K562 (cell line): ENCODE results near the gene PPOX. TPM values are rescaled to one million over a fixed set of nuclear protein-coding genes. Genes with fewer than 3 reads are reported as not detected.
A peak's percentile ranks its signal among the peaks of the same experiment; 100 is the strongest.

Experiments
- BRD4 ChIP-seq: fragments of 200-600 bp; sonication (generic); IDR thresholded peaks from 2 replicates; pipeline ENCODE4 v1.6.1; 2017; ENCODE audit warnings: inconsistent platforms
- ETS2 ChIP-seq: IDR thresholded peaks from 2 replicates; pipeline ENCODE4 v1.6.1; 2016; ENCODE audit warnings: borderline replicate concordance, missing genetic modification characterization, mild to moderate bottlenecking, moderate library complexity, missing compliant biosample characterization; ENCODE audit not compliant: poor library complexity, severe bottlenecking
- ETV5 ChIP-seq: sonication (generic); formaldehyde crosslinking; IDR thresholded peaks from 2 replicates; pipeline ENCODE4 v1.4.0; 2020; ENCODE audit warnings: low read depth, mild to moderate bottlenecking, missing genetic modification reagents
- FOXA3 ChIP-seq, 2 experiments: fragments of 450-650 bp in 1 of 2; sonication (generic) in 1 of 2; formaldehyde crosslinking; IDR thresholded peaks in 1 of 2; conservative IDR thresholded peaks in 1 of 2; 2 replicates each; pipeline versions ENCODE4 v1.4.0 to v1.8.0; 2020 to 2022; ENCODE audit warnings: mild to moderate bottlenecking in 2 of 2, missing genetic modification reagents in 1 of 2
- GATAD2B ChIP-seq: fragments of 450-650 bp; IDR thresholded peaks from 2 replicates; pipeline ENCODE4 v1.6.1; 2017; ENCODE audit warnings: mild to moderate bottlenecking, borderline replicate concordance
- HDAC3 ChIP-seq: fragments of 450-650 bp; IDR thresholded peaks from 2 replicates; pipeline ENCODE4 v1.6.1; 2018; ENCODE audit warnings: borderline replicate concordance, mild to moderate bottlenecking, moderate library complexity; ENCODE audit not compliant: partially characterized antibody
- MAFK ChIP-seq: IDR thresholded peaks from 2 replicates; pipeline ENCODE4 v1.6.1; 2011; ENCODE audit warnings: low read length, improper control_type of control experiment
- MCM2 ChIP-seq: fragments of 450-650 bp; IDR thresholded peaks from 2 replicates; pipeline ENCODE4 v1.6.1; 2017; ENCODE audit warnings: low read depth, mild to moderate bottlenecking
- MCM5 ChIP-seq: fragments of 450-650 bp; IDR thresholded peaks from 2 replicates; pipeline ENCODE4 v1.6.1; 2016; ENCODE audit warnings: low read depth
- MEF2A ChIP-seq: IDR thresholded peaks from 2 replicates; pipeline ENCODE4 v1.6.1; 2011; ENCODE audit warnings: low read depth, mild to moderate bottlenecking, low read length, moderate library complexity; ENCODE audit not compliant: control insufficient read depth
- MTA1 ChIP-seq: fragments of 450-650 bp; IDR thresholded peaks from 2 replicates; pipeline ENCODE4 v1.6.1; 2017; ENCODE audit warnings: borderline replicate concordance
- NCOA4 ChIP-seq: fragments of 450-650 bp; IDR thresholded peaks from 2 replicates; pipeline ENCODE4 v1.6.1; 2018; ENCODE audit warnings: mild to moderate bottlenecking; ENCODE audit not compliant: partially characterized antibody
- NFIX ChIP-seq: fragments of 250-450 bp; sonication (Bioruptor Pico); IDR thresholded peaks from 2 replicates; pipeline ENCODE4 v1.4.0; 2020; ENCODE audit warnings: low read depth, mild to moderate bottlenecking, moderate library complexity
- PCBP1 ChIP-seq: fragments of 200-400 bp; formaldehyde crosslinking; IDR thresholded peaks from 2 replicates; pipeline ENCODE4 v1.6.1; 2018; ENCODE audit warnings: mild to moderate bottlenecking, low read depth, low read length; ENCODE audit not compliant: poor library complexity, severe bottlenecking
- RBM15 ChIP-seq: fragments of 200-400 bp; formaldehyde crosslinking; IDR thresholded peaks from 2 replicates; pipeline ENCODE4 v1.6.1; 2018; ENCODE audit warnings: mild to moderate bottlenecking, low read length, moderate library complexity; ENCODE audit not compliant: insufficient read depth
- RCOR1 ChIP-seq, 2 experiments: IDR thresholded peaks; 2 replicates each; pipeline ENCODE4 v1.6.1; 2012; ENCODE audit warnings: low read depth in 2 of 2, low read length in 2 of 2, borderline replicate concordance in 1 of 2, improper control_type of control experiment in 1 of 2
- SMARCA4 ChIP-seq: fragments of 450-650 bp; IDR thresholded peaks from 2 replicates; pipeline ENCODE4 v1.6.1; 2016
- SOX6 ChIP-seq: fragments of 450-650 bp; IDR thresholded peaks from 2 replicates; pipeline ENCODE4 v1.6.1; 2014; ENCODE audit warnings: mild to moderate bottlenecking
- ZNF140 ChIP-seq: fragments of 250-450 bp; sonication (Bioruptor Pico); IDR thresholded peaks from 2 replicates; pipeline ENCODE4 v1.8.0; 2021; ENCODE audit warnings: moderate library complexity, mild to moderate bottlenecking, inconsistent platforms
- ZNF274 ChIP-seq: IDR thresholded peaks from 2 replicates; pipeline ENCODE4 v1.6.1; 2011; ENCODE audit warnings: low read depth, mild to moderate bottlenecking, low read length, moderate library complexity, borderline replicate concordance
- ZNF583 ChIP-seq: fragments of 250-450 bp; sonication (Bioruptor Pico); IDR thresholded peaks from 2 replicates; pipeline ENCODE4 v1.4.0; 2020
- ZNF76 ChIP-seq: fragments of 250-450 bp; sonication (Bioruptor Pico); IDR thresholded peaks from 2 replicates; pipeline ENCODE4 v1.4.0; 2020; ENCODE audit warnings: mild to moderate bottlenecking, moderate library complexity, borderline replicate concordance
- polyA plus RNA-seq, 8 experiments: library from polyadenylated mRNA; depleted of rRNA in 4 of 8; stranded (reverse) in 5 of 8; unstranded in 3 of 8; fragments of >200 nt; fragmentation: Nextera tagmentation in 2 of 8; fragmentation: Illumina TruSeq in 1 of 8; extraction: Ambion mirVana in 2 of 8; extraction: Trizol in 1 of 8; gene quantifications; 2 replicates each; pipeline versions ENCODE4 v1.2.1 to v1.2.3, GENCODE V29; 2011 to 2014; ENCODE audit warnings: inconsistent platforms in 1 of 8, missing spikeins in 1 of 8
- total RNA-seq, 7 experiments: library from RNA; depleted of rRNA in 6 of 7; stranded (reverse); fragments of >200 nt in 6 of 7; fragmentation: Illumina TruSeq in 2 of 7; extraction: Trizol in 2 of 7; gene quantifications; 2 replicates each; pipeline versions ENCODE4 v1.2.1 to v1.2.3, GENCODE V29; 2011 to 2021; ENCODE audit warnings: low replicate concordance in 1 of 7
- TF ChIP-seq, protein P1 (sequence below), 2 experiments: IDR thresholded peaks; 2 replicates each; pipeline ENCODE4 v1.6.1; 2012; ENCODE audit warnings: improper control_type of control experiment in 2 of 2, low read depth in 2 of 2, low read length in 2 of 2, borderline replicate concordance in 1 of 2
- TF ChIP-seq, protein P2 (sequence below): fragments of 450-650 bp; IDR thresholded peaks from 2 replicates; pipeline ENCODE4 v1.6.1; 2016; ENCODE audit warnings: low read depth, mild to moderate bottlenecking, moderate library complexity
- TF ChIP-seq, protein P3 (sequence below): fragments of 450-650 bp; IDR thresholded peaks from 2 replicates; pipeline ENCODE4 v1.7.0; 2016; ENCODE audit warnings: borderline replicate concordance

Gene PPOX
- total and polyA plus RNA-seq, 9 of the 15 experiments (the other 6 are each of a cell fraction or from before 2014, with no cell fraction given) = 17.0 to 57.1 (median 38.9) TPM

DNA sequence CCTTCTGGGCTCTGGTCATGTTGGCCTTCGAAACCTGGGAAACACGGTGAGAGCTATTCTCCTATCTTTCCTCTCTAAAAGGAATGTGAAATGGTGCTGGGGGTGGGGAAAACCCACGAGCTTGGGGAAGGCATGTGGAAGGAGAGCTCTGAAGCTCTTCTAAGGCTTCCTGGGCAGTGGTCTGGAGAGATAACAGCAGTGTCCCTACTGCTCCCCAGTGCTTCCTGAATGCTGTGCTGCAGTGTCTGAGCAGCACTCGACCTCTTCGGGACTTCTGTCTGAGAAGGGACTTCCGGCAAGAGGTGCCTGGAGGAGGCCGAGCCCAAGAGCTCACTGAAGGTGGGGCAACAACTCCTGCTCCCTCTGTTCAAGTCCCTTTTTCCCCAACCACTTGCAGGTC is 4.2 kb upstream of the PPOX start (continued):
- TF ChIP-seq FOXA3 (CRISPR knock-in tag; conservative IDR thresholded peaks at IDR 0.05 in 1 of 2, IDR thresholded peaks at IDR 0.05 in 1 of 2) (no peak), RBM15 (no peak), MAFK (no peak), ZNF274 (no peak), ZNF140 (CRISPR knock-in tag) (no peak), PCBP1 (no peak), MEF2A (no peak), ZNF76 (CRISPR knock-in tag) (no peak), SOX6 (0 out of 2 replicates have a peak, but pooled peaks have one; percentile 10), HDAC3 (no peak), MCM5 (no peak), MCM2 (no peak), ETV5 (CRISPR knock-in tag) (peak; percentile 84; the same call in 1 of the 2 replicates), NCOA4 (no peak), SMARCA4 (peak; percentile 51; the same call in 1 of the 2 replicates), BRD4 (no peak), RCOR1 (IDR thresholded peaks at IDR 0.05; ENCODE audit: borderline replicate concordance in 1 of 2, low read depth in 2 of 2, low read length in 2 of 2) (0 out of 4 replicates have a peak, but pooled peaks of 1 of the 2 experiments have one; percentile 53), ZNF583 (0 out of 2 replicates have a peak, but pooled peaks have one; percentile 28), NFIX (CRISPR knock-in tag) (no peak), MTA1 (no peak), GATAD2B (no peak), ETS2 (tag) (no peak)
- TF ChIP-seq, protein P1, sequence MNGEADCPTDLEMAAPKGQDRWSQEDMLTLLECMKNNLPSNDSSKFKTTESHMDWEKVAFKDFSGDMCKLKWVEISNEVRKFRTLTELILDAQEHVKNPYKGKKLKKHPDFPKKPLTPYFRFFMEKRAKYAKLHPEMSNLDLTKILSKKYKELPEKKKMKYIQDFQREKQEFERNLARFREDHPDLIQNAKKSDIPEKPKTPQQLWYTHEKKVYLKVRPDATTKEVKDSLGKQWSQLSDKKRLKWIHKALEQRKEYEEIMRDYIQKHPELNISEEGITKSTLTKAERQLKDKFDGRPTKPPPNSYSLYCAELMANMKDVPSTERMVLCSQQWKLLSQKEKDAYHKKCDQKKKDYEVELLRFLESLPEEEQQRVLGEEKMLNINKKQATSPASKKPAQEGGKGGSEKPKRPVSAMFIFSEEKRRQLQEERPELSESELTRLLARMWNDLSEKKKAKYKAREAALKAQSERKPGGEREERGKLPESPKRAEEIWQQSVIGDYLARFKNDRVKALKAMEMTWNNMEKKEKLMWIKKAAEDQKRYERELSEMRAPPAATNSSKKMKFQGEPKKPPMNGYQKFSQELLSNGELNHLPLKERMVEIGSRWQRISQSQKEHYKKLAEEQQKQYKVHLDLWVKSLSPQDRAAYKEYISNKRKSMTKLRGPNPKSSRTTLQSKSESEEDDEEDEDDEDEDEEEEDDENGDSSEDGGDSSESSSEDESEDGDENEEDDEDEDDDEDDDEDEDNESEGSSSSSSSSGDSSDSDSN (IDR thresholded peaks at IDR 0.05; ENCODE audit: borderline replicate concordance in 1 of 2, low read depth in 2 of 2, low read length in 2 of 2) = peak in 1 of 2 experiments; percentile 82; a peak in 2 of 4 replicates
- TF ChIP-seq, protein P2, sequence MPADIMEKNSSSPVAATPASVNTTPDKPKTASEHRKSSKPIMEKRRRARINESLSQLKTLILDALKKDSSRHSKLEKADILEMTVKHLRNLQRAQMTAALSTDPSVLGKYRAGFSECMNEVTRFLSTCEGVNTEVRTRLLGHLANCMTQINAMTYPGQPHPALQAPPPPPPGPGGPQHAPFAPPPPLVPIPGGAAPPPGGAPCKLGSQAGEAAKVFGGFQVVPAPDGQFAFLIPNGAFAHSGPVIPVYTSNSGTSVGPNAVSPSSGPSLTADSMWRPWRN = no peak
- TF ChIP-seq, protein P3, sequence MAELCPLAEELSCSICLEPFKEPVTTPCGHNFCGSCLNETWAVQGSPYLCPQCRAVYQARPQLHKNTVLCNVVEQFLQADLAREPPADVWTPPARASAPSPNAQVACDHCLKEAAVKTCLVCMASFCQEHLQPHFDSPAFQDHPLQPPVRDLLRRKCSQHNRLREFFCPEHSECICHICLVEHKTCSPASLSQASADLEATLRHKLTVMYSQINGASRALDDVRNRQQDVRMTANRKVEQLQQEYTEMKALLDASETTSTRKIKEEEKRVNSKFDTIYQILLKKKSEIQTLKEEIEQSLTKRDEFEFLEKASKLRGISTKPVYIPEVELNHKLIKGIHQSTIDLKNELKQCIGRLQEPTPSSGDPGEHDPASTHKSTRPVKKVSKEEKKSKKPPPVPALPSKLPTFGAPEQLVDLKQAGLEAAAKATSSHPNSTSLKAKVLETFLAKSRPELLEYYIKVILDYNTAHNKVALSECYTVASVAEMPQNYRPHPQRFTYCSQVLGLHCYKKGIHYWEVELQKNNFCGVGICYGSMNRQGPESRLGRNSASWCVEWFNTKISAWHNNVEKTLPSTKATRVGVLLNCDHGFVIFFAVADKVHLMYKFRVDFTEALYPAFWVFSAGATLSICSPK = no peak
